ENCODE data around the gene PLPPR3. TPM values are rescaled to one million over a fixed set of nuclear protein-coding genes. Genes with fewer than 3 reads are reported as not detected.
A peak's percentile ranks its signal among the peaks of the same experiment; 100 is the strongest.

Gene PLPPR3, protein sequence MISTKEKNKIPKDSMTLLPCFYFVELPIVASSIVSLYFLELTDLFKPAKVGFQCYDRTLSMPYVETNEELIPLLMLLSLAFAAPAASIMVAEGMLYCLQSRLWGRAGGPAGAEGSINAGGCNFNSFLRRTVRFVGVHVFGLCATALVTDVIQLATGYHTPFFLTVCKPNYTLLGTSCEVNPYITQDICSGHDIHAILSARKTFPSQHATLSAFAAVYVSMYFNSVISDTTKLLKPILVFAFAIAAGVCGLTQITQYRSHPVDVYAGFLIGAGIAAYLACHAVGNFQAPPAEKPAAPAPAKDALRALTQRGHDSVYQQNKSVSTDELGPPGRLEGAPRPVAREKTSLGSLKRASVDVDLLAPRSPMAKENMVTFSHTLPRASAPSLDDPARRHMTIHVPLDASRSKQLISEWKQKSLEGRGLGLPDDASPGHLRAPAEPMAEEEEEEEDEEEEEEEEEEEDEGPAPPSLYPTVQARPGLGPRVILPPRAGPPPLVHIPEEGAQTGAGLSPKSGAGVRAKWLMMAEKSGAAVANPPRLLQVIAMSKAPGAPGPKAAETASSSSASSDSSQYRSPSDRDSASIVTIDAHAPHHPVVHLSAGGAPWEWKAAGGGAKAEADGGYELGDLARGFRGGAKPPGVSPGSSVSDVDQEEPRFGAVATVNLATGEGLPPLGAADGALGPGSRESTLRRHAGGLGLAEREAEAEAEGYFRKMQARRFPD
- not detected for total RNA-seq

GRCh38 chr19:821825-822503 is at the start of gene PLPPR3:
TSS of gene PLPPR3 (minus strand) at chr19:821955. CDS start at chr19:821559, 396 bp downstream.
- Mint-ChIP-seq H3K36me3 (ENCODE audit: low read depth) (no peaks in the 10 kb centered on the region), H3K27me3 (peaks cover 21% of the 10 kb centered on the region), H3K4me1 (no peaks in the 10 kb centered on the region), H3K9me3 (no peaks in the 10 kb centered on the region), H3K27ac (no peak within 1 kb of the TSS), H3K4me3 (no peak within 1 kb of the TSS)
- no peak for DNase-seq
- ChIA-PET POLR2A (no interaction called here), CTCF (no interaction called here)

DNA sequence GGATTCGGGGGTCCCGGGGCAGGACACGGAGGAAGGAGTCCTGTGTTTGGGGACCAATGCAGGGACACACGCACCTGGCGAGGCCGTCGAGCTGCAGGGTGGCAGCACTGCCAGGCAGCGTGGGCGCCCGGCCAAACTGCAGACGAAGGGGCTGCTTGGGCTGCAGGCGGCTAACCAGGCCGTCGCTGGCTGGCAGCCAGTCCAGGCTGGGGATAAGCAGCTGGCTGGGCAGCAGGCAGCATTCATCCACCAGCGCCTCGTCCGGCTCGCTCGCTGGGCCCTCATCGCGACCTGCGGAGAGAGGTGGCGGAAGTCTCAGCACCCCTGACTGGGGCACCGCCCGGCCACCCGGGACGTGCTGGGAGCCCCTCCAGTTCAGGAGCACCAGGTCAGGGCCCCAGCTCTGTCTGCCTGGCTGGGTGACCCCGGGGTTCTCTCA is 49.2 kb upstream of the PLPPR3 start:
- Mint-ChIP-seq H3K36me3 (ENCODE audit: low read depth) (peaks cover 22% of the 10 kb centered on the region), H3K27me3 (no peaks in the 10 kb centered on the region), H3K9me3 (no peaks in the 10 kb centered on the region), H3K4me3 (no peak overlapping the region), H3K4me1 (peaks cover 13% of the 10 kb centered on the region), H3K27ac (no peak overlapping the region)
- ChIA-PET POLR2A (no interaction called here), CTCF (interaction anchor here (2.3 kb wide), 1 partner anchor 8 kb away, joined by 8 read pairs; no protein-coding TSS in a partner anchor)
- DNase-seq, result no peak

- no peak overlapping the region for H3K4me3 Mint-ChIP-seq
- H3K9me3 Mint-ChIP-seq, result no peaks in the 10 kb centered on the region
- peaks cover 13% of the 10 kb centered on the region for H3K4me1 Mint-ChIP-seq
These were observed 48.6 kb upstream of the PLPPR3 start for GRCh38 chr19:870314-870713.

DNA sequence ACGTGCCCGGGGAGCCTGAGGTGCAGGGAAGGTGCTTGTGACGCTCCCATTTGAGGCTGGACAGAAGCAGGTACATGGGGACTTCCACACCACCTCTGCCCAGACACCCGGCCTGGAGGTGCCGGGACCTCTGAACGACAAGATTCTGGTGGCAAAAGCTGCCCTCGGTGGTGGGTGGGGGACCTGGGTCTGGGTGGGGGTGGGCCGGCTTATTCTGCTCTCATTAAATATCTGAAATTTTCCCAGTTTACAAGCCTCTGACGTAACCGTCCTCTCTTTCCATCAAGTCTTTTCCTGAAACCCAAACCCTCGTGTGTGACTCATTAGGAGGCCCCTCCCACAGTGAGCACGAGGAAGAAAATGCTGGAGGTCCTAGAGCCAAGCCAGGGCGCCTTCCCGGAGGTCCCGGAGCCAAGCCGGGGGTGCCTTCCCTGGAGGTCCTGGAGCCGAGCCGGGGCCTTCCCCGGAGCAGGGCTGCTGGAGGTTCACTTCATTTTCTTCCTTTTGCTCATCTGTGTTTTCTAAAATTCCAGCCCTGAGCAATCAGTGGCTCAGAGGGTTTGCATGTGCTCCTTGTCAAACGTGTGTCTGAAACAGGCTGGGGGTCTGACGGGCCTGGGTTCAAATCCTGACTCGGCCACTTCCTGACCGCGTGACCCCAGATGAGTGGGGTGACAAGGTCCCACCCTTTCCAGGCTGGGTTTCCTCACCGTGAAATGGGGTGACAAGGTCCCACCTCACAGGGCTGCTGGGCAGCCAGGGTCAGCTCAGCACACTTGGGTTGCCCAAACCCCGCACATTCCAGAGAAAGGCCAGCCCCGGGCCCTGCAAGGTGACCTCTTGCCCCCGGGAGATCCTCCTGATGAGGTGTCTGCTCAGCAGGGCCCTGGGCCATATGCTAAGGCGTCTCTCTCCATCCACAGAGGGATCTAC is 47.8 kb upstream of the PLPPR3 start:
- DNase-seq, result no peak
- Mint-ChIP-seq H3K27me3 (no peaks in the 10 kb centered on the region), H3K9me3 (no peaks in the 10 kb centered on the region), H3K36me3 (ENCODE audit: low read depth) (peaks cover 22% of the 10 kb centered on the region), H3K4me1 (peaks cover 13% of the 10 kb centered on the region), H3K27ac (peak overlapping the region; percentile 64), H3K4me3 (no peak overlapping the region)
- CTCF ChIA-PET, result no interaction called here
- POLR2A ChIA-PET, result no interaction called here

More at GRCh38 chr19:870314-870713, 48.6 kb upstream of the PLPPR3 start:
- Mint-ChIP-seq H3K27ac (peak overlapping the region; percentile 78), H3K36me3 (ENCODE audit: low read depth) (peaks cover 22% of the 10 kb centered on the region), H3K27me3 (no peaks in the 10 kb centered on the region)
- POLR2A ChIA-PET, result no interaction called here
- CTCF ChIA-PET, result no interaction called here
- no peak for DNase-seq

- no peak overlapping the region for H3K27ac Mint-ChIP-seq
- ChIA-PET POLR2A (no interaction called here), CTCF (no interaction called here)
- H3K36me3 Mint-ChIP-seq (ENCODE audit: low read depth), result peaks cover 19% of the 10 kb centered on the region
- DNase-seq, result no peak
- peaks cover 16% of the 10 kb centered on the region for H3K4me1 Mint-ChIP-seq
- H3K4me3 Mint-ChIP-seq, result no peak overlapping the region
- H3K27me3 Mint-ChIP-seq, result no peaks in the 10 kb centered on the region
- H3K9me3 Mint-ChIP-seq, result no peaks in the 10 kb centered on the region
These were observed 46.9 kb upstream of the PLPPR3 start for GRCh38 chr19:868458-869244.

GRCh38 chr19:867855-868457 is 46.2 kb upstream of the PLPPR3 start:
- no peak overlapping the region for H3K27ac Mint-ChIP-seq
- peaks cover 21% of the 10 kb centered on the region for H3K4me1 Mint-ChIP-seq
- peaks cover 19% of the 10 kb centered on the region for H3K36me3 Mint-ChIP-seq (ENCODE audit: low read depth)
- H3K9me3 Mint-ChIP-seq, result no peaks in the 10 kb centered on the region
- POLR2A ChIA-PET, result no interaction called here
- CTCF ChIA-PET, result no interaction called here
- DNase-seq, result no peak
- no peak overlapping the region for H3K4me3 Mint-ChIP-seq
- H3K27me3 Mint-ChIP-seq, result no peaks in the 10 kb centered on the region

GRCh38 chr19:867301-867793 is 45.6 kb upstream of the PLPPR3 start:
- H3K9me3 Mint-ChIP-seq, result no peaks in the 10 kb centered on the region
- DNase-seq, result no peak
- H3K4me1 Mint-ChIP-seq, result peaks cover 22% of the 10 kb centered on the region
- H3K27me3 Mint-ChIP-seq, result no peaks in the 10 kb centered on the region
- ChIA-PET POLR2A (no interaction called here), CTCF (no interaction called here)
- H3K27ac Mint-ChIP-seq, result no peak overlapping the region
- peaks cover 16% of the 10 kb centered on the region for H3K36me3 Mint-ChIP-seq (ENCODE audit: low read depth)
- no peak overlapping the region for H3K4me3 Mint-ChIP-seq

GRCh38 chr19:866769-867300 is 45.1 kb upstream of the PLPPR3 start:
- CTCF ChIA-PET, result no interaction called here
- no peak for DNase-seq
- no peaks in the 10 kb centered on the region for H3K9me3 Mint-ChIP-seq
- H3K27ac Mint-ChIP-seq, result no peak overlapping the region
- POLR2A ChIA-PET, result no interaction called here
- H3K4me3 Mint-ChIP-seq, result no peak overlapping the region
- H3K4me1 Mint-ChIP-seq, result peaks cover 17% of the 10 kb centered on the region
- no peaks in the 10 kb centered on the region for H3K27me3 Mint-ChIP-seq
- H3K36me3 Mint-ChIP-seq (ENCODE audit: low read depth), result peaks cover 16% of the 10 kb centered on the region

DNA sequence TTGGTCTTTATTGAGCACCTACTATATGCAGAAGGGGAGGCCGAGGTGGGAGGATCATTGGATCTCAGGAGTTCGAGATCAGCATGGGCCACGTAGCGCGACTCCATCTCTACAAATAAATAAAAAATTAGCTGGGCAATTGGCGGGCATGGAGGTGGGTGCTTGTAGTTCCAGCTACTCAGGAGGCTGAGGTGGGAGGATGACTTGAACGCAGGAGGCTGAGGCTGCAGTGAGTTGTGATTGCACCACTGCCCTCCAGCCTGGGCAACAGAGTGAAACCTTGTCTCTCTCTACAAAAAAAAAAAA is 41.5 kb upstream of the PLPPR3 start:
- H3K9me3 Mint-ChIP-seq, result no peaks in the 10 kb centered on the region
- peaks cover 3% of the 10 kb centered on the region for H3K36me3 Mint-ChIP-seq (ENCODE audit: low read depth)
- H3K4me1 Mint-ChIP-seq, result peaks cover 16% of the 10 kb centered on the region
- peaks cover 11% of the 10 kb centered on the region for H3K27me3 Mint-ChIP-seq
- POLR2A ChIA-PET, result interaction anchor here (0.6 kb wide), 2 partner anchors 136 to 742 kb away, joined by 3 to 7 read pairs; no protein-coding TSS in a partner anchor
- no peak for DNase-seq
- peak overlapping the region; percentile 61 for H3K4me3 Mint-ChIP-seq
- H3K27ac Mint-ChIP-seq, result peak overlapping the region; percentile 87
- CTCF ChIA-PET, result interaction anchor here (0.6 to 2.9 kb wide), 27 partner anchors 9 to 406 kb away, joined by 3 to 34 read pairs (median 4); partner anchors contain the start of genes CIRBP, KISS1R, MED16 and PRTN3

DNA sequence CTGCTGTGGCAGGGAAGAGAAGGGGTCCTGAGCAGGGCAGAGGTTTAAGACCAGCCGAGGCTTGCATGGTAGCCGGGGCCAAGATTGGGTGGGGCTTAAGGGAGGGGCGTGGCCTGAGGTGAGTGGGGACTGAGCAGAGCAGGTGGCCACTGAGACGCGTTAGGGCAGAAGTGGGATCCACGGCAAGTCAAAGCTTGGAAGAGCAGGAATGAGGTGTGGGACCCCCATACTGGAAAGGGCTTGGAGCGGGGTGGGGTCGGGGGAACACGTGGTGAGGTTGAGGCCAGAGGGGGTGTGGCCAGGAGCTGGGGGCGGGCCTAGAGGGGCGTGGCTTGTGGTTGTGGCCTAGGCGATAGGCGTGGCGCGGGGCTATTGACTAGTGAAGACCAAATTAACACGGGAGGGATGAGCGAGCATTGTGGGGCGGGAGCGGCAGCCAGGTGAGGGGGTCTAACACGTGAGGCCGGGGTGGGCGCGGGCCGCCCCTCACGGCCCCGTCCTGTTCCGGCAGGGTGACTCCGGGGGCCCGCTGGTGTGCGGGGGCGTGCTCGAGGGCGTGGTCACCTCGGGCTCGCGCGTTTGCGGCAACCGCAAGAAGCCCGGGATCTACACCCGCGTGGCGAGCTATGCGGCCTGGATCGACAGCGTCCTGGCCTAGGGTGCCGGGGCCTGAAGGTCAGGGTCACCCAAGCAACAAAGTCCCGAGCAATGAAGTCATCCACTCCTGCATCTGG is 41.0 kb upstream of the PLPPR3 start:
- Mint-ChIP-seq H3K4me3 (peak overlapping the region; percentile 61), H3K27me3 (peaks cover 12% of the 10 kb centered on the region), H3K36me3 (ENCODE audit: low read depth) (peaks cover 3% of the 10 kb centered on the region), H3K27ac (peak overlapping the region; percentile 87), H3K4me1 (peaks cover 17% of the 10 kb centered on the region), H3K9me3 (no peaks in the 10 kb centered on the region)
- CTCF ChIA-PET, result interaction anchor here (0.6 to 2.9 kb wide), 13 partner anchors 9 to 406 kb away, joined by 3 to 34 read pairs (median 7); partner anchors contain the start of genes CIRBP, MED16, PRTN3 and RNU6-9
- POLR2A ChIA-PET, result interaction anchor here (0.6 kb wide), 1 partner anchor 136 kb away, joined by 3 read pairs; no protein-coding TSS in a partner anchor
- peak; percentile 83 for DNase-seq

Data from activated CD4-positive, alpha-beta T cell treated with anti-CD3 and anti-CD28 coated beads, Interleukin-2, amount 10 ng/mL, durations not matched to agents 7 days and 5 days (primary cell).